Measurements from ENCODE around the gene SCO1. TPM values are rescaled to one million over a fixed set of nuclear protein-coding genes. Genes with fewer than 3 reads are reported as not detected.

Gene SCO1
- total and polyA plus RNA-seq, 2 donors (not counting 3 experiments of a cell fraction or from before 2014, with no cell fraction given), result 11.9 to 30.8 TPM

DNA sequence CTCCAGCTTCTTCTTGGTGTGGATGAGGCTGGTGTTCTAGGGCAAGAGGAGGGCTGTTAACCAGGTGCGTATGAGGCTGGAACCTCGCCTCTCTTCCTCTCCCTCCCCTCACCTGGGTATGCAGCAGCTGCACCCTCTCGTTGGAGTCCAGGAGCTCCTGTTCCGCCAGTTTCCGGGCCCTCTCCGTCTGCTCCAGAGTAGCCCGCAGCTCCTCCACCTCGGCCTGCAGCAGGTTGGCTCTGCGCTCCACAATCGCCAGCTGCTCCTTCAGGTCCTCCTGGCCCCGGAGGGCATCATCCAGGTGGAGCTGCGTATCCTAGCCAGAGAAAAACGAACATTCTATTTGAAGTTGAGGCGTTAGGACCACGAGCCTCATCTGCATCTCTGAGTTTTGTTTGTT, 65.6 kb downstream of the SCO1 start:
- POLR2A ChIA-PET, result no interaction called here
- TF ChIP-seq JUN (IDR thresholded peaks at IDR 0.05; ENCODE audit: borderline replicate concordance, insufficient read depth, insufficient read length, low read depth) (no peak), FOS (IDR thresholded peaks at IDR 0.05; ENCODE audit: borderline replicate concordance, insufficient read depth, low read length) (no peak), GATA2 (IDR thresholded peaks at IDR 0.05; ENCODE audit: insufficient read depth, insufficient read length, low read depth, low read length) (no peak), POLR2A (IDR thresholded peaks at IDR 0.05; ENCODE audit: low read depth, low read length) (no peak), POLR2AphosphoS5 (IDR thresholded peaks at IDR 0.05; ENCODE audit: insufficient read depth, low read depth, low read length) (no peak), MYC (IDR thresholded peaks at IDR 0.05; ENCODE audit: low read depth, low read length) (no peak), EZH2 (IDR thresholded peaks at IDR 0.05; ENCODE audit: borderline replicate concordance, low read depth, low read length, severe bottlenecking) (no peak)
- TF ChIP-seq, protein P1, sequence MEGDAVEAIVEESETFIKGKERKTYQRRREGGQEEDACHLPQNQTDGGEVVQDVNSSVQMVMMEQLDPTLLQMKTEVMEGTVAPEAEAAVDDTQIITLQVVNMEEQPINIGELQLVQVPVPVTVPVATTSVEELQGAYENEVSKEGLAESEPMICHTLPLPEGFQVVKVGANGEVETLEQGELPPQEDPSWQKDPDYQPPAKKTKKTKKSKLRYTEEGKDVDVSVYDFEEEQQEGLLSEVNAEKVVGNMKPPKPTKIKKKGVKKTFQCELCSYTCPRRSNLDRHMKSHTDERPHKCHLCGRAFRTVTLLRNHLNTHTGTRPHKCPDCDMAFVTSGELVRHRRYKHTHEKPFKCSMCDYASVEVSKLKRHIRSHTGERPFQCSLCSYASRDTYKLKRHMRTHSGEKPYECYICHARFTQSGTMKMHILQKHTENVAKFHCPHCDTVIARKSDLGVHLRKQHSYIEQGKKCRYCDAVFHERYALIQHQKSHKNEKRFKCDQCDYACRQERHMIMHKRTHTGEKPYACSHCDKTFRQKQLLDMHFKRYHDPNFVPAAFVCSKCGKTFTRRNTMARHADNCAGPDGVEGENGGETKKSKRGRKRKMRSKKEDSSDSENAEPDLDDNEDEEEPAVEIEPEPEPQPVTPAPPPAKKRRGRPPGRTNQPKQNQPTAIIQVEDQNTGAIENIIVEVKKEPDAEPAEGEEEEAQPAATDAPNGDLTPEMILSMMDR (IDR thresholded peaks at IDR 0.05; ENCODE audit: extremely low read depth in 1 of 2, insufficient read depth in 1 of 2, low read depth in 1 of 2, low read length in 2 of 2), result no peak
- TF ChIP-seq, protein P2, sequence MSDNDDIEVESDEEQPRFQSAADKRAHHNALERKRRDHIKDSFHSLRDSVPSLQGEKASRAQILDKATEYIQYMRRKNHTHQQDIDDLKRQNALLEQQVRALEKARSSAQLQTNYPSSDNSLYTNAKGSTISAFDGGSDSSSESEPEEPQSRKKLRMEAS (IDR thresholded peaks at IDR 0.05; ENCODE audit: insufficient read depth, insufficient read length), result no peak
- Histone ChIP-seq H3K4me3 (replicated peaks in 1 of 3; ENCODE audit: insufficient read depth in 1 of 3, low read depth in 1 of 3, low read length in 3 of 3) (no peak overlapping the region), H3K79me2 (ENCODE audit: control insufficient read depth, insufficient read depth, low read length) (no peaks in the 10 kb centered on the region), H3K9me1 (replicated peaks; ENCODE audit: control insufficient read depth, extremely low read depth, insufficient read depth, low read length) (no peaks in the 10 kb centered on the region), H3K27ac (ENCODE audit: insufficient read depth, low read depth, low read length) (no peak overlapping the region), H3K9me3 (replicated peaks; ENCODE audit: control insufficient read depth, insufficient read depth, low read length) (no peaks in the 10 kb centered on the region), H2AFZ (ENCODE audit: low read depth, low read length) (no peak overlapping the region), H4K20me1 (replicated peaks; ENCODE audit: control insufficient read depth, extremely low read depth, insufficient read depth, low read length) (no peaks in the 10 kb centered on the region), H3K4me1 (ENCODE audit: control insufficient read depth, extremely low read depth, insufficient read depth, low read length) (no peaks in the 10 kb centered on the region), H3K9ac (replicated peaks; ENCODE audit: extremely low read depth, insufficient read depth, low read length) (no peak overlapping the region), H3K4me2 (ENCODE audit: insufficient read depth, low read length) (no peak overlapping the region), H3K36me3 (ENCODE audit: control insufficient read depth in 2 of 2, extremely low read depth in 1 of 2, insufficient read depth in 2 of 2, low read length in 2 of 2) (no peaks in the 10 kb centered on the region), H3K27me3 (ENCODE audit: control insufficient read depth in 2 of 2, insufficient read depth in 2 of 2, low read length in 2 of 2) (no peaks in the 10 kb centered on the region)
- no TSS peak for BruUV-seq (replicated peaks)
- intact Hi-C loops (cut with micrococcal nuclease) (loop anchor here (1.0 kb wide), 1 partner anchor 214 kb away; no protein-coding TSS in a partner anchor), dilution Hi-C loops (cut with MboI; ENCODE audit: extremely low pct_ligation_motif_present, low sequenced_read_pairs) (no loop called here)
- CTCF ChIA-PET, result interaction anchor here (0.6 to 6.4 kb wide), 11 partner anchors 8 to 1355 kb away, joined by 3 to 63 read pairs (median 5); no protein-coding TSS in a partner anchor
- DNase-seq (ENCODE audit: low read depth, low spot score) (no peak), FAIRE-seq (no peak)
